HG03095 (cell line): ENCODE results near the gene OR2W1.

ENCODE experiments used
- ATAC-seq: cut with Tn5 transposase; IDR thresholded peaks from one replicate; pipeline ENCODE4 v1.9.1; 2021; ENCODE audit warnings: moderate library complexity; ENCODE audit not compliant: unreplicated experiment

The OR2W1 gene, protein sequence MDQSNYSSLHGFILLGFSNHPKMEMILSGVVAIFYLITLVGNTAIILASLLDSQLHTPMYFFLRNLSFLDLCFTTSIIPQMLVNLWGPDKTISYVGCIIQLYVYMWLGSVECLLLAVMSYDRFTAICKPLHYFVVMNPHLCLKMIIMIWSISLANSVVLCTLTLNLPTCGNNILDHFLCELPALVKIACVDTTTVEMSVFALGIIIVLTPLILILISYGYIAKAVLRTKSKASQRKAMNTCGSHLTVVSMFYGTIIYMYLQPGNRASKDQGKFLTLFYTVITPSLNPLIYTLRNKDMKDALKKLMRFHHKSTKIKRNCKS

DNA sequence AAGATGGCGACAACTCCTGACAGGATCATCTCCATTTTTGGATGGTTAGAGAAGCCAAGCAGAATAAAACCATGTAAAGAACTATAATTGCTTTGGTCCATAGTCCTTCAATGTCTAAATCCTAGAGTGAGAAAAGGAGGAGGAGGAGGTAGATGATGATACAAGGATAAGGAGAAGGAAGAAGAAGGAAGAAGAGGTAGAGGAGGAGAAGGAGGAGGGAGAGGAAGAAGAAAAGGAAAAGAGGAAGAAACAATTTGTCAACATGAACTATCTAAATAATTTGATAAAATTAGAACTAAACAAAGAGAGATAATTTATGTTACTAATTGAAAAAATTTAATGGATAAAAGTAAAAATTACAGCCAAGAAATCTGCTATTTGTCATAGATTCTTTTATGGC, at the start of gene OR2W1:
Gene OR2W1, minus strand, starts transcription at position 101 of the 400 bp plus-strand sequence. Its CDS starts 0 bp downstream, at position 101.
- no peak for ATAC-seq

DNA sequence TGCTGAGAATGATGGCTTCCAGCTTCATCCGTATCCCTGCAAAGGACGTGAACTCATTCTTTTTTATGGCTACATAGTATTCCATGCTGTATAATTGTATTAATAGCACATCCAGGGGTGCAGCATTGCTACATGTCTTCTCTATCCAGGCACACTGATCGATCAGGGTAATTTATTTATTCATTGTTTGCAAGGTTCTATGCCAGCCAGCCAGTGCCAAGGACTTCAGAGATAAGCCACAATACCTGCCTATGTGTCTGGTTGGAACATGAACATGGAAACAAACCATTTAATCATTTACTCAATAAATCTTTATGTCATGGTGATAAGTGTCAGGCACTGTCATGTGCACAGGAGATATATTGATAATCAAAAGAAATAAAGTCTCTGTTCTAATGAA, 48.0 kb upstream of the OR2W1 start:
- no peak for ATAC-seq

DNA sequence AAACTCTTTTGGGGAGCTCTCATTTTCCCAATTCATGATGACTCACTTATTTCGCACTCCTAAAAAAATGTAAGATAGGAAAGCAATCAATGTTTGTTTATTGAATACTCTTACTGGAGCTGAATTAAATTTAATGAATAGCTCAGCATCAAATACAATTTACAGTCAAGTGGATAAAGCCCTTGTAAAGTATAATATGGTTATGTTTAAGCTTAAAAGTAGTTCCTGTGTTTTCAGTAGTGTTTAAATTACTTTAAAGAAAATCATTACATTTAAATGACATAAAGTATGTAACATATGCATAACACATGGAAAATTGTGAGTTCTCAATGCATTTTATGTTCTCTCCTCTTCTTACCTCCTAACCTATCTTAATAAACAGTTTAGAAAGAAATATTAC, 42.2 kb upstream of the OR2W1 start, which contains the start of gene OR2B3:
Gene OR2B3, minus strand, starts transcription at position 101 of the 400 bp plus-strand sequence. Its CDS starts 65 bp downstream, at position 36.
- ATAC-seq: no peak

DNA sequence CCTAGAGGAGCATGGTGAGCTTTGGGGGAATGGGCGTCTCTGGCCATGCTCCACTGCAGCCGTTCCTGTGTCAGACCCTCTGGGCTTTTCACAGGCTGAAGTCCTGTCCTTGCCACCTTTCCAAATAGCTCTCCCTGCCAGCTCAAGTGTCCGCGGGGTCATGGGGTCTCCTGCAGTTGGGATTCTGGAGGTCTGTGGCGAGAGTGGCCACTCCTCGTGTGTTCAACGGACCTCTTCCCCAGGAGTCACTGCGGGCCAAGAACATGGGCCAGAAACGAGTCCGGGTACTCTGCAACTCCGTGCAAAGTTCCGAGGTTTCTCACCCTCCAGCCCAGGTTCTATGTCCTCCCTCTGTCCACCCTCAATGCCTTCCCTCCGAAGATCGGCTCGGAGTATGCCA, 37.5 kb upstream of the OR2W1 start:
- no peak for ATAC-seq

DNA sequence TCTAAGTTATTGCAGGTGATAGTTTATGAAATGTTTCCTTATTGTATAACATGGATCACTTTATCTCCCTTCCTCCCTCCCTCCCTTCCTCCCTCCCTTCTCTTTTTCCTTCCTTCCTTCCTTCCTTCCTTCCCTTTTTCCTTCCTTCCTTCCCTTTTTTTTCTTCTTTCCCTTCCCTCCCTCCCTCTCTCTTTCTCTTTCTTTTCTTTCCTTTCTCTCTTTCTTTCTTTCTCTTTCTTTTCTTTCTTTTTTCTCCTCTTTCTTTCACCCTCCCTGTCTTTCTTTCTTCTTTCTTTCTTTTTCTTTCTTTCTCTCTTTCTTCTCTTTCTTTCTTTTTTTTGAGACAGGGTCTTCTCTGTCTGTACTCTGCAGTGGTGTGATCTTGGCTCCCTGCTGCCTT, 36.3 kb upstream of the OR2W1 start:
- ATAC-seq: no peak

DNA sequence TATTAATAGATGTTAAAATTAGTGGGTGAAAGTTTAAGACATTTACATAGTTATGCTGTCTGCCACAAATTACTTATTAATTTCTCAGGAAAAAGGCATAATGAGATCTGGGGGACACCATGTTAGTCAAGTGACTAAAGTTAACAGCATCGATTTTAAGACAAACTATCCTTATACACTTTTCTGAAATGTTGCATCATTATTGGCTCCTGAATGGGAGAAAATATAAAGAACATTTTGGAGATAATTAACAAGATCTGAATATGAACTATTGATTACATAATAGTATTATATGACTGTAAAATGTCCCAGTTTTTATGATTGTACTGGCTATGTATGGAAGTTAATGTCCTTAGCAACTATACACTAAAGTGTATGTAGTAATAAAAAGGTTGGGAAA, 34.2 kb upstream of the OR2W1 start:
- ATAC-seq: no peak

DNA sequence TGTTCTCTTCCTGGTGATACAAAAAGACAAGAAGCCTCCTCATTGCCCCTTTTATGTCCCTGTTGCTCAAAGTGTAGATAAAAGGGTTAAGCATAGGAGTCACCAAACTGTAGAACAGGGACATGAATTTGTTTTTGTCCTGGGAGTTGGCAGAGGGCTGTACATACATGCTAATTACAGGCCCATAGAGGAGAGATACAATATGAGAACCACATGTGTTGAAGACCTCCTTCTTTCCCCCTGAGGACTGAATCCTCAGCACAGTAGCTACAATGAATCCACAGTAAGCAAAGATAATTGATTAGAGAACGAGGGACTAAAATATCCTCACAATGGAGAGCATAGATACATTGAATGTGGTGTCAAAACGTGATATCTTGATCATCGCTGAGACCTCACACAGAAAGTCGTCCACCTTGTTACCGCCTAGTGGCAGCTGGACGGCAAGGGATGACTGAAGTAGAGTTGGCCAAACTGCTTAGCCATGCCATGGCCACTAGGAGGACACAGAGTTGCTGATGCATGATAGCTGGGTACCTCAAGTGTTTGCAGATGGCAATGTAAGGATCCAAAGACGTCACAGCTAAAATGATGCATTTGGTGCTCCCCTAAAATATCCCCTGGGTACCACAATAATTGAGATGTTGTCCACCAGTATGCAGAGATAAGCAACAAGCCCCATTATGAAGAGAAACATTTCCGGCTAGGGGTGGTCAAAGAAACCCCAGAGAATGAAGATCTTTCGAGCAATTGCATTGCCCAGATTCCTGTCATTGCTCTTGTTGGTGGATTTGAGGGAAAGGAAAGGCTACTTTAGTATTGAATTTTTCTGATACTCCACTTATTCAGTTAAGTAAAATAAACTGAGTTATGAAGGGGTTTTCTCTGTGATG, 27.1 kb upstream of the OR2W1 start:
- no peak for ATAC-seq

DNA sequence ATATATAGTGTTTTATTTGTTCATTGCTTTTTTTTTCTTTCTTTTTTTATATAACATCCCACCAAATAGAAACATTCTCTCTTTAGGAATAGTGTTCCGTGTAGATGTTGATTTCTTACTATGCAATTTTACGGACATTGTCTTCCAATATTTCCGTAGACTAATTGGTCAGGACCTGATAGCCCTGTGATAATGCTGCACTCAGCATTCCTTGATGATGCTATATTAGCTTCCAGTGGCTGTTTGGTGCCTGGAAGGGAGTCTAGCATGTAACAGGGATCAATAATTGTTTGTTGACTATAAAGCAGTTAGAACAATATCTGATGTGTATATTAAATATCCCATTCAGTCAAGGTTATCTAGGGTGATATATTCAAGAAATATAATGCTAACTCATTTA, 6.7 kb upstream of the OR2W1 start:
- ATAC-seq: no peak

DNA sequence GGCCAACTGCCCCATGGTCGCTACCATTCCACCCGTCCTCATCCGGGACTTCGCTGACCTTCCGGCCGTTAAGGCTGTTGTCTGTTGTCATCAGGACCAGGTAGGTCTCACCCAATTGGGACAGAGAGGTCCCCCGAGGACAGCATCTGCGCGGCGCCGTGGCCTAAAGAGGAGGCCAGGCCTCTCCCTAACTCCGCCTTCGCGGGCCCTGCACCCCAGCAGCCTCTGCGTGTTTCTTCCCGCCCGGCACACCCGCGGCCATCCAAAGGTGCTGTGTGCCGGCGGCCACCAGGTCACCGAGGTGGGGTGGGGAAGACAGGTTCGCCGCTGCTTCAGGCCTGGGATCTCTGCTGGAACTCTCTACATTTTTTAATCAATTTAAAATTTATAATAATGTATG, 9.0 kb downstream of the OR2W1 start:
- ATAC-seq: no peak

DNA sequence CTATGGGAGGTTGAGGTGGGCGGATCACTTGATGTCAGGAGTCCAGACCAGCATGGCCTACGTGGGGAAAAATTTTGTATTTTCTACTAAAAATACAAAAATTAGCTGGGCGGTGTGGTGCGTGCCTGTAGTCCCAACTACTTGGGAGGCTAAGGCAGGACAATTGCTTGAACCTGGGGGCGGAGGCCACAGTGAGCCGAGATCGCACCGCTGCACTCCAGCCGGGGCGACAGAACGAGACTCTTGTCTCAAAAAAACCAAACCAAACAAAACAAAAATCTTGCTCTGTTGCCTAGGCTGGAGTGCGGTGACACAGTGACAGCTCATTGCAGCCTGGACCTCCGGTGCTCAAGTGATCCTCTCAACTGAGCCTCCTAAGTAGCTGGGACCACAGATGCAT, 16.2 kb downstream of the OR2W1 start:
- no peak for ATAC-seq

DNA sequence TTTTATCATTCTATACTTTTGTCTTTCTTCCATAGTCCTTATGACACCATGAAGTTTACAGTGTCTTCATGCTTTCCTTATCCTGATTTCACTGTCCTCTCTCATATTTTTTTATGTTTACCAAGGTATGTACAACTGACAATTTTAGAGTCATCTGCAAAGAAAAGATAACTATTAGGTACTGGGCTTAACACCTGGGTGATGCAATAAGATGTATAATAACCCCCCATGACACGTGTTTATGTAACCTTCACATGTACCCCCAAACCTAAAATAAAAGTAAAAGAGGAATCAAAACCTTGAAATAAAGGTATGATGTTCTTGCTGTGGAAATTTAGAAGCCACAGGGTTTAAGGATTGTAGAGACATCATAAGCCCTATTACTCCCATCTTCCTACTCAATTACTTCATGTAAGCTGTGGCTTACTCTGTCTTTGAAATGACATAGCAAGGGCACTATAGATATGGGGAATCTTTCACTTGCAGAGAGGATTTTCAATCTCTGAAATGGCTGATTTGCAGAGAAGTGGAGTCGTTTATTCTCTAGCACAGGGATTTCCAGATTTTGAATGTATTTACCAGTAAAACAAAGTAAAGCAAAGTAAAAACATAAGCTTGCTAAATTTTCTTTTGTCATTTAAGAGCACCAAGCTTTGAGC, 18.9 kb downstream of the OR2W1 start:
- ATAC-seq: no peak

DNA sequence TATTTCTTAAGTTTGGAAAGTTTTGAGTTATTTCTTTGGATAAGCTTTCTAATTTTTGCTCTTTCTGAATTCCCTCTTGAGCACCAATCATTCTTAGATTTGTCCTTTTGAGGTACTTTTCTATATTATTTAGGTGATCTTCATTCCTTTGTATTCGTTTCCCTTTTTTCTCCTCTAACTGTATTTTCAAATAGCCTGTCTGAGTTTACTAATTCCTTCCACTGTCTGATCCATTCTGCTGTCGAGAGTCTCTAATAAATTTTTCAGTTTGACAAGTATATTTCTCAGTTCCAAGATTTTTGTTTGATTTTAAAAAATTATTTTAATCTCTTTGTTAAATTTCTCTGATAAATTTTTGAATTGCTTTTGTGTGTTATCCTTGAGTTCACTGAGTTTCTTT, 23.5 kb downstream of the OR2W1 start:
- no peak for ATAC-seq

DNA sequence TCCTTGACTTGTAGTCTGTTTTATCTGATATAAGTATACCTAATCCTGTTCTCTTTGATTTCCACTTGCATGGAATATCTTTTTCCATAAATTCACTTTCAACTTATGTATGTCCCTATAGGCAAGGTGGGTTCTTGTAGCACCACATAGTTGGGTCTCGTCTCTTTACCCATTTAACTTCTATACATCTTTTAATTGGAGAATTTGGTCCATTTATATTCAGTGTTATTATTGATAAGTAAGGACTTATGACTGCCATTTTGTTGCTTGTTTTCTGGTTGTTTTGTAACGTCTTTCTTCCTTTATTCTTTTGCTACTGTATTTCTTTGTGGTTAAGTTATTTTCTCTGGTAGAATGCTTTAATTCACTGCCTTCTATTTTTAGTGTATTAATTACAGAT, 25.3 kb downstream of the OR2W1 start:
- no peak for ATAC-seq

DNA sequence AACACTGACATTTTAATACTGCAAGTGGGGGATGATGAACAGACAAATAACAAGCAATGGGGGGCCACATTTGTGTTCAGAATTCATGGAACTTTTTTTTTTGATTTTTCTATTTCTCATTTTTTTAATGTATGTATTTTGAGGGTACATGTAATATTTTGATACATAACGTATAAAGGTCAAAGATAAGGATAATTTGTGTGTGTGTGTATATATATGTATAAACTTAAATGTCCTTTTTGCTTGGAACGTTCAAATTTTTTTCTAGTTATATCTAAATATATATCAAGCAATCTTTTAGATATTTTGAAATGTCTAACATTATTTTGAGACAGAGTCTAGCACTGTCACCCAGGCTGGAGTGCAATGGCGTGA, 27.6 kb downstream of the OR2W1 start:
- no peak for ATAC-seq

DNA sequence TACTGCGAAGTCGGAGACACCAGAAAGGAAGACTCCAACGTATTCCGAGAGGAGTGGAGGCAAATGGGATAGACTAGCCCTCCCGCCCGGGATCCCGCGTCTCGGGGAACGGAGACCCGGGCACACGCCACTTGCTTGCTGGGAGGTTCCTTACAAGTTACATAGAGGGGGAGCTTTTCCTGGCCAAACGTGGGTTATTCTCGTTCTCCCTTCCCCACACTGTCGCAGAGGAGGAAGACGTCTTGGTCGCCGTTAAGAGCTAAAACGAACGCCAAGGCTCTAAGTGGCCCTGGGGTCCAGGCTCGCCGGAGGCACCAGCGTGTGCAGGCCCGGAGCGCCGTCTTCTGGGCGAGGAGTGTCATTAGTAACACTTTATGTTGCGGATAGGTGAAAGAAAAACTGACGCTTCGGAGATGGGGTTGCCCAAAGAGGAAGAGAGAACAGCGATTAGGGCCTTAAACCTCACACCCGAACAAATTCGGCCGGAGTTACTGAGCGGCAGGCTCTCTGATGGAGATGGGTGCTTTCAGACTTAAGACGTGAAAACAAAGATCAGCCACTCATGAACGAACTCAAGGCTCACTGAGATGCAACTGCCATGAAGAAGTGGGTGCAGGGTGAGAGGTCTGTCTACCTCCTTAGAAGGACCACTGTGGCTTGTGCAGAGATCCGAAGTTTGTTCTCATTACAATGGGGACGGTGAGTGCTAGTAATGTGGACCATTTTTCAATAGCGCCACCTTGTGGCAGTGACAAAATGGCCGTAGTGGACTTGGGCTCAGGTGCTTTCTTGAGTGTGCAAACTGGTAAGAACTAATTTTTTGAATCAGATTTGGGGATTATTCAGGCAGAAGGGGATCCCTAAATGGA, 28.2 kb downstream of the OR2W1 start:
- peak; percentile 76 for ATAC-seq

DNA sequence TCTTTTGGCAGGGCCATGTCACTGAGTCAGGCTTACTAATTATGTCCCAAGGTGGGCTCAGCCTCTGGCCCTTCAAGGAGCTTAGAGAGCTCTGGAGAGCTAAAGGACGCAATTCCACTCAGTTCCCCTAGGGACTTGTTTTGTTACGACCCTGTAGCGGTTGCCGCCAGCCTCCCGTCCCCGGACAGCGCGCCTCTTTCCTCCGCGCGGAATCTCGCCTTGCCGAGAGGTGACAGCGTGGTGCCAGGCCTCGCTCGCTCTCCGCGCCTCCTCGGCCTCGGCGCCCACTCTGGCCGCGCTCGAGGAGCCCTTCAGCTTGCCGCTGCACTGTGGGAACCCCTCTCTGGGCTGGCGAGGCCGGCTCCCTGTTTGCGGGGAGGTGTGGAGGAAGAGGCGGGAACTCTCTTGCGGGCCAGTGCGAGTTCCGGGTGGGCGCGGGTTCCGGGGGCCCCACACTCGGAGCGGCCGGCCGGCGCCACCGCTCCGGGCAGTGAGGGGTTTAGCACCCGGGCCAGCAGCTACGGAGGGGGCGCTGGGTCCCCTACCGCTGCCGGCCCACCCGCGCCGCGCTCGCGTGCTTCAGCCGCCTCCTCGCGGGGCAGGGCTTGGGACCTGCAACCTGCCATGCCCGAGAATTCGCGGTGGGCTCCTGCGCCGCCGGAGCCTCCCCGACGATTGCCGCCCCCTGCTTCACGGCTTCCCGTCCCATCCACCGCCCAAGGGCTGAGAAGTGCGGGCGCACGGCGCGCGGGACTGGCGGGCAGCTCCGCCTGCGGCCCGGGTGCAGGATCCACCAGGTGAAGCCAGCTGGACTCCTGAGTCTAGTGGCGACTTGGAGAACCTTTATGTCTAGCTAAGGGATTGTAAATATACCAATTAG, 30.0 kb downstream of the OR2W1 start:
- ATAC-seq: no peak

DNA sequence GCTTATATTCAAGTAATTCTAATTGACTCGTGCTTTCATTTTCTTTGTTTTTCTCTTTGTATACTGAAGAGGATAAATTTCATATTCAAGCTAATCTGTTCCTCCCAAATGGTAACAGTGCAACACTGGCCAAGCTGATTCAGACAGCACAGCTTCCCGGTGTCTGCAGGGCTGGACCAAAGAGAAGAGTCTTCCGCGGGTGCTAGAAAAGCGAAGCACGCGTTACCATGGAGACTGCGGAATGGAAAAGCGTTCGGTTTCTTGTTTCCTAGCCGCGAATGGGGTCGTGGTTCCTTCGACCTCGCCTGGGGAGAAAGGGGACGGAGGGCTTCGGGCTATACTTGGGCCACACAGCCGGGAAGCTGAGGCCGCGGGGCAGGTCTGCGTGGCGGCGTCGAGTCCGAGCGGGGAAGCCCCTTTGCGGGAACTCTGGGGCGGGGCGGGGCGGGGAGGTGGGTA, 33.7 kb downstream of the OR2W1 start:
- ATAC-seq: no peak

DNA sequence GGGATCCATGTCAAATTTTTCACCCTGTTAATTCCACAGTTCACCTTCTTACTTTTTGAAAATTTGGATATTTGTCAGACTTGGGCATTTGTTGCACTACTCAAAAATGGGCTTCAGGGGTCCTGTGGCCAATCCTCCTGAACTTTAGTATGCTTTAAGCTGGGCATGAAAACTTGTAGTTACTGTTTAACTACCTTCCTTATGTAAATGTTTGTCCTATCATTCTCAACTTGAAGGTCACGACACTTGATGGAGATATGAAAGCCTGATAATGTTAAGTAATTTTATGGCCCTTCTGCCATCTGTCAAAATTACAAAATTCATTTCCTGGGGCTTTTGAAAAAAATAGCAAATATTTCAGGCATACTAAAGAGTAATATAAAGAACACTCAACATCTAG, 35.6 kb downstream of the OR2W1 start:
- no peak for ATAC-seq

DNA sequence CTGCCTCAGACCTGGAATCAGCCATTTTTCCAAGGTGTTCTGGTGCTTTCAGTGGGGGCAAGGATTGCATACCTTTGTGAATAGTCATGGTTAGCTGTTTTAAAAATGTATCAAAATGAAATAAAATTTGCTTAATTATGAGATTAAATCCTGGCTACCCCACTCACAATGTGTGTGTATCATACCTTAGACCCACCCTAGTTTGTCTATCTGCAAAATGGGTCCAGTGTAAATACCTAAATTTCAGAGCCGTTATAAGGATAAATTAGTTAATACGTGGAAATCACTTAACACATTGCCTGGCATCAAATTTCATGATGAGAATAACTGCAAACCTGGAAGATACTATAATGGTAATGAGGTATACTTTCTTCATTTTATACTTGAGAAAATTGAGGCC, 36.9 kb downstream of the OR2W1 start:
- no peak for ATAC-seq
